HTR-8/SVneo (cell line): ENCODE results near the gene PTPRD.
"Not testable (repeated sequence)": the region's sequence is repeated elsewhere in the genome, so short reads cannot be mapped to it uniquely, and the experiment has no call there.

ENCODE experiments used
- DNase-seq: peaks from one replicate; pipeline ENCODE4 v3.0.0; 2011; ENCODE audit warnings: low spot score, mixed read lengths; ENCODE audit not compliant: insufficient read length
- FAIRE-seq: peaks from 2 replicates; lab custom pipeline; 2011; peaks lifted over from hg19 to GRCh38; lab: Jason Lieb, UNC

The PTPRD gene

GRCh38 chr9:10488937-10489336 lies 123.9 kb downstream of the PTPRD start:
- DNase-seq (no peak), FAIRE-seq (no peak)

- DNase-seq (no peak), FAIRE-seq (no peak)
These were observed 133.6 kb downstream of the PTPRD start for GRCh38 chr9:10479172-10479571.

GRCh38 chr9:10449201-10449617 lies 163.6 kb downstream of the PTPRD start:
- DNase-seq = not testable (repeated sequence)

GRCh38 chr9:10447036-10447435 lies 165.8 kb downstream of the PTPRD start:
- DNase-seq (no peak), FAIRE-seq (no peak)

More at GRCh38 chr9:10449201-10449617, 163.6 kb downstream of the PTPRD start:
- not testable (repeated sequence) for FAIRE-seq

GRCh38 chr9:10443868-10444204 lies 169.0 kb downstream of the PTPRD start:
- FAIRE-seq (no peak), DNase-seq (no peak)

GRCh38 chr9:10443181-10443867 lies 169.5 kb downstream of the PTPRD start:
- DNase-seq (no peak), FAIRE-seq (no peak)

- no peak for FAIRE-seq
- no peak for DNase-seq
These were observed 173.8 kb downstream of the PTPRD start for GRCh38 chr9:10438955-10439354.

- FAIRE-seq (no peak), DNase-seq (no peak)
These were observed 176.0 kb downstream of the PTPRD start for GRCh38 chr9:10436756-10437155.

GRCh38 chr9:10434412-10434811 lies 178.4 kb downstream of the PTPRD start:
- FAIRE-seq (no peak), DNase-seq (no peak)

GRCh38 chr9:10411272-10411671 lies 201.5 kb downstream of the PTPRD start:
- no peak for FAIRE-seq
- DNase-seq = no peak

- DNase-seq (no peak), FAIRE-seq (no peak)
These were observed 209.5 kb downstream of the PTPRD start for GRCh38 chr9:10403283-10403682.

- no peak for FAIRE-seq
- no peak for DNase-seq
These were observed 216.2 kb downstream of the PTPRD start for GRCh38 chr9:10396615-10397014.

GRCh38 chr9:10387282-10387681 lies 225.5 kb downstream of the PTPRD start:
- no peak for DNase-seq
- no peak for FAIRE-seq

- DNase-seq (no peak), FAIRE-seq (no peak)
These were observed 241.0 kb downstream of the PTPRD start for GRCh38 chr9:10371824-10372223.

- DNase-seq (no peak), FAIRE-seq (no peak)
These were observed 246.5 kb downstream of the PTPRD start for GRCh38 chr9:10366171-10366779.

- FAIRE-seq (no peak), DNase-seq (no peak)
These were observed 258.2 kb downstream of the PTPRD start for GRCh38 chr9:10354591-10354990.

GRCh38 chr9:10345621-10346020 lies 267.2 kb downstream of the PTPRD start:
- not testable (repeated sequence) for DNase-seq, FAIRE-seq

GRCh38 chr9:10341057-10341456 lies 271.7 kb downstream of the PTPRD start:
- FAIRE-seq = no peak
- no peak for DNase-seq

GRCh38 chr9:10339152-10339551 lies 273.6 kb downstream of the PTPRD start:
- no peak for DNase-seq
- FAIRE-seq = no peak

GRCh38 chr9:10331157-10331556 lies 281.6 kb downstream of the PTPRD start:
- DNase-seq (no peak), FAIRE-seq (no peak)

GRCh38 chr9:10282084-10282483 lies 330.7 kb downstream of the PTPRD start:
- DNase-seq = no peak
- no peak for FAIRE-seq

- FAIRE-seq = no peak
- DNase-seq = no peak
These were observed 337.8 kb downstream of the PTPRD start for GRCh38 chr9:10274988-10275387.
